Astrocyte (in vitro differentiated cells and primary cell): Measurements from ENCODE around the gene PIK3R6. TPM values are rescaled to one million over a fixed set of nuclear protein-coding genes. Genes with fewer than 3 reads are reported as not detected.

Experiments used
- DNase-seq: peaks from one replicate; pipeline ENCODE4 v3.0.0-alpha.2; 2010; ENCODE audit warnings: low read depth
- FAIRE-seq: peaks from 2 replicates; lab custom pipeline; 2011; peaks lifted over from hg19 to GRCh38; lab: Jason Lieb, UNC
- H2AFZ ChIP-seq: 2 replicates; pipeline ENCODE4 v1.6.0; 2012; ENCODE audit warnings: low read depth, low read length, inconsistent platforms
- H3K27ac ChIP-seq: 2 replicates; pipeline ENCODE4 v1.5.1; 2011; ENCODE audit warnings: low read depth, low read length, inconsistent platforms
- H3K27me3 ChIP-seq: 2 replicates; pipeline ENCODE4 v1.6.0; 2011; ENCODE audit warnings: low read length, inconsistent platforms; ENCODE audit not compliant: insufficient read depth
- H3K36me3 ChIP-seq: 2 replicates; pipeline ENCODE4 v1.5.1; 2011; ENCODE audit warnings: low read length, inconsistent platforms; ENCODE audit not compliant: insufficient read depth
- H3K4me1 ChIP-seq: 2 replicates; pipeline ENCODE4 v1.5.1; 2011; ENCODE audit warnings: low read length, inconsistent platforms; ENCODE audit not compliant: insufficient read depth
- H3K4me2 ChIP-seq: 2 replicates; pipeline ENCODE4 v1.6.0; 2012; ENCODE audit warnings: low read length, inconsistent platforms
- H3K4me3 ChIP-seq: 2 replicates; pipeline ENCODE4 v1.5.1; 2011; ENCODE audit warnings: low read depth, mild to moderate bottlenecking, low read length, inconsistent platforms; ENCODE audit not compliant: insufficient read depth
- H3K79me2 ChIP-seq: 2 replicates; pipeline ENCODE4 v1.6.0; 2012; ENCODE audit warnings: mild to moderate bottlenecking, low read length, inconsistent platforms; ENCODE audit not compliant: insufficient read depth
- H3K9ac ChIP-seq: 2 replicates; pipeline ENCODE4 v1.6.0; 2012; ENCODE audit warnings: mild to moderate bottlenecking, low read length, inconsistent platforms
- H3K9me3 ChIP-seq: 2 replicates; pipeline ENCODE4 v1.5.1; 2012; ENCODE audit warnings: low read depth, mild to moderate bottlenecking, low read length, inconsistent platforms; ENCODE audit not compliant: insufficient read depth
- H4K20me1 ChIP-seq: 2 replicates; pipeline ENCODE4 v1.6.0; 2012; ENCODE audit warnings: low read length, inconsistent platforms; ENCODE audit not compliant: insufficient read depth
- H3K27ac Mint-ChIP-seq: one replicate; pipeline ENCODE4 v1.8.0; 2021; ENCODE audit warnings: mild to moderate bottlenecking, mixed read lengths; ENCODE audit not compliant: unreplicated experiment
- H3K27me3 Mint-ChIP-seq: one replicate; pipeline ENCODE4 v1.8.0; 2021; ENCODE audit warnings: low read depth, mixed read lengths; ENCODE audit not compliant: unreplicated experiment
- H3K36me3 Mint-ChIP-seq: one replicate; pipeline ENCODE4 v1.8.0; 2021; ENCODE audit warnings: low read depth, mixed read lengths; ENCODE audit not compliant: unreplicated experiment
- H3K4me1 Mint-ChIP-seq: one replicate; pipeline ENCODE4 v1.8.0; 2021; ENCODE audit warnings: low read depth, mixed read lengths; ENCODE audit not compliant: unreplicated experiment
- H3K4me3 Mint-ChIP-seq: one replicate; pipeline ENCODE4 v1.8.0; 2021; ENCODE audit warnings: mild to moderate bottlenecking, moderate library complexity, mixed read lengths; ENCODE audit not compliant: unreplicated experiment
- H3K9me3 Mint-ChIP-seq: one replicate; pipeline ENCODE4 v1.8.0; 2021; ENCODE audit warnings: mild to moderate bottlenecking, mixed read lengths; ENCODE audit not compliant: unreplicated experiment
- CTCF ChIP-seq: IDR thresholded peaks from 2 replicates; pipeline ENCODE4 v1.5.1; 2011; ENCODE audit warnings: low read depth, mild to moderate bottlenecking, inconsistent platforms, low read length, moderate library complexity; ENCODE audit not compliant: insufficient read depth
- EZH2 ChIP-seq: IDR thresholded peaks from 2 replicates; pipeline ENCODE4 v1.6.1; 2012; ENCODE audit warnings: mild to moderate bottlenecking, low read length, inconsistent platforms; ENCODE audit not compliant: insufficient read depth
- total RNA-seq: library from RNA; stranded (reverse); gene quantifications from 2 replicates; pipeline ENCODE4 v1.2.1, GENCODE V29; 2021

PIK3R6 gene
- total RNA-seq, 1 donor from 2014 or later = not detected

DNA sequence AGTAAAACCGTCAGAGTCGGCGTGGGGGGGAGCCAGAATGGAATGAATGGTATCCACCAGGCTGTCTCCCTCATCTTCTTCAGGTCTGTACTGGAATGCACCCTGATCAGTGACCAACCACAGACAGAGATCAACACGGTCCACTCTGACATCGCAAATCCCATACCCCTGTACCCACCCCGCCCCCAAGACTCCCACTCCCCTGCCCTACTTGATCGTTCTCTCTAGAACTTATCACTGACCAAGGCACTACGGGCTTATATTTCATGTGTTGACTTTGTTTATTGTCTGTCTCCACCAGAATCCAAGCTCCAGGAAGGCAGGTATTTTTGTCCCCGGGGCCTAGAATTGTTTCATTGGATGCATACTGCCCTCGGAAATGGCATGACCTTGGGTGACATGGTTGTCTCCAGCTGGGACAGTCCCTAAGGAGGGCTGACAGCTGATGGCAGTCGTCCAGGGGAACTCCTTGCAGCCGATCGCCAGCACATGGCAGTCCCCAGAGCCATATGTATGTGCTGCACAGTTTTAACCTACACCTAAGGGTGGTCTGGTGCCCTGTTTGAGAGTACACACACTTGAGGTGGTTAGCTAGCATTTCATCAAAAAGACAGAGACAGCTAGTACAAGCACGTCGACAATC lies 67.8 kb downstream of the PIK3R6 start:
- Histone ChIP-seq H2AFZ (no peak overlapping the region), H3K27ac (no peak overlapping the region), H3K4me2 (no peak overlapping the region), H3K27me3 (peaks cover 15% of the 10 kb centered on the region), H3K4me3 (no peak overlapping the region), H4K20me1 (no peaks in the 10 kb centered on the region), H3K9ac (no peak overlapping the region), H3K79me2 (no peaks in the 10 kb centered on the region), H3K9me3 (no peaks in the 10 kb centered on the region), H3K4me1 (no peaks in the 10 kb centered on the region), H3K36me3 (no peaks in the 10 kb centered on the region)
- H3K4me1 Mint-ChIP-seq = peaks cover 5% of the 10 kb centered on the region
- H3K27ac Mint-ChIP-seq = peak overlapping the region; percentile 72
- peaks cover 49% of the 10 kb centered on the region for H3K27me3 Mint-ChIP-seq
- DNase-seq (no peak), FAIRE-seq (no peak)
- TF ChIP-seq CTCF (no peak), EZH2 (no peak)
- peaks cover 2% of the 10 kb centered on the region for H3K9me3 Mint-ChIP-seq
- H3K36me3 Mint-ChIP-seq = peaks cover 3% of the 10 kb centered on the region
- peak overlapping the region; percentile 3 for H3K4me3 Mint-ChIP-seq

GRCh38 chr17:8798846-8799569 lies 68.5 kb downstream of the PIK3R6 start, which contains the start of gene MFSD6L:
TSS of gene MFSD6L (minus strand) at chr17:8799365. CDS start at chr17:8799120, 245 bp downstream.
- H3K9ac ChIP-seq = no peak within 1 kb of the TSS

More at GRCh38 chr17:8798846-8799569, 68.5 kb downstream of the PIK3R6 start, which contains the start of gene MFSD6L:
- H3K27ac ChIP-seq = no peak within 1 kb of the TSS
- no peak within 1 kb of the TSS for H2AFZ ChIP-seq
- H3K27me3 ChIP-seq = peaks cover 15% of the 10 kb centered on the region
- no peaks in the 10 kb centered on the region for H3K79me2 ChIP-seq
- peaks cover 2% of the 10 kb centered on the region for H3K9me3 Mint-ChIP-seq
- H3K4me1 ChIP-seq = no peaks in the 10 kb centered on the region
- H3K36me3 Mint-ChIP-seq = peaks cover 3% of the 10 kb centered on the region
- H3K4me1 Mint-ChIP-seq = peaks cover 5% of the 10 kb centered on the region
- DNase-seq = no peak
- H3K9me3 ChIP-seq = no peaks in the 10 kb centered on the region
- H3K4me3 ChIP-seq = no peak within 1 kb of the TSS
- no peaks in the 10 kb centered on the region for H4K20me1 ChIP-seq
- H3K27ac Mint-ChIP-seq = peak within 1 kb of the TSS; percentile 72
- no peaks in the 10 kb centered on the region for H3K36me3 ChIP-seq
- TF ChIP-seq CTCF (no peak), EZH2 (peak; percentile 71)
- no peak within 1 kb of the TSS for H3K4me2 ChIP-seq
- peaks cover 49% of the 10 kb centered on the region for H3K27me3 Mint-ChIP-seq
- FAIRE-seq = no peak
- H3K4me3 Mint-ChIP-seq = peak within 1 kb of the TSS; percentile 3
